GM18511 (cell line): ENCODE data around the gene C4orf36.

ENCODE experiments used
- ATAC-seq: cut with Tn5 transposase; IDR thresholded peaks from one replicate; pipeline ENCODE4 v1.9.1; 2021; ENCODE audit warnings: mild to moderate bottlenecking, moderate library complexity; ENCODE audit not compliant: unreplicated experiment

Gene C4orf36, protein sequence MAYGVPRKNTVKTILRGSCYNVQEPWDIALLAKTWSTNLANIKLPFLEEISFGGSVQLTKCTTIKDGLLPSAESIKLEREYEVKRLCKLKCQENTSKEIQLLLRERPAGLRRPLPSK

DNA sequence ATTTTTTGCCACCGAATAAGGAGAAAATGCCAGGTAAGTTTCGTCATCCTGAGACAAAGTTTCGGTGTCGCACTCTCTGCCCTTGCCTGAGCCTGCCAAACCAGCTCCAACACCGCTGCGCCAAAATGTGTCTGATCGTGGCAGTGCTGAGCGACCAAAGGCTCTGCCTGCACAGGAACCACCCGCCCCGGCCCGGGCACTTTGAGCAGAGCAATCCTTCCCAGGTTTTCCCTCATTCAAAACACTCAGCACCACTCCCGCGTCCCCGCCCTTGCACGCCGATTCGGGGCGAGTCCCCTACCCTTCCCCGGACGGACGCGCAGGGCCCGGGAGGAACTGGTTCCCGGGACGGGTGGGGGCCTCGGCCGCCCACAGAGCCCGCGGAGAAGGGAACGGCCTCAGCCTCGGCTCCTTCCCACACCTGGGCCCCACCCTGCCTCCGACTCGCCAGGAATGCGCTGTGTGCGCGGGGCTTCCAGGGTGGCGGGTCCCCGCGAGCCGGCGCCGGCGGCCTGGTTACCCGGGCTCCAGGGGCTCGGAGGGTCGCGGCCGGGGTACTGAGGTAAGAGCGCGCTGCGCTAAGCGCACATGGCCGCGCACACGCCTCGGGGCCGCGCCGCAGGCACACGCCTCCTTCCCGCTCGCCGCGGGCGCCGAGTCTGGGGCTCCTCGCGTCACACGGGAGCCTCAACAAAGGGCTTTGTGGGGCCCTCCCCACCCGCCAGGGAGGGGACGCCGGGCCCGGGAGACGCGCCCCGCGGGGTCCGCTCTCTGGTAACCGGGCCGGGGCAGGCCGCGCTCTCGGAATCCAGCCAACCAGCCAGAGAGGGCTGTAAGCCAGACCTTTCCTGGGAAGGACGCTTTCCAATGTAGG is at the start of gene C4orf36:
Gene C4orf36, minus strand, starts transcription at position 661 of the 874 bp plus-strand sequence. CDS start 902 bp downstream, outside the sequence.
- peak; percentile 60 for ATAC-seq

GRCh38 chr4:86940920-86941460 is 48.8 kb upstream of the C4orf36 start:
- no peak for ATAC-seq

DNA sequence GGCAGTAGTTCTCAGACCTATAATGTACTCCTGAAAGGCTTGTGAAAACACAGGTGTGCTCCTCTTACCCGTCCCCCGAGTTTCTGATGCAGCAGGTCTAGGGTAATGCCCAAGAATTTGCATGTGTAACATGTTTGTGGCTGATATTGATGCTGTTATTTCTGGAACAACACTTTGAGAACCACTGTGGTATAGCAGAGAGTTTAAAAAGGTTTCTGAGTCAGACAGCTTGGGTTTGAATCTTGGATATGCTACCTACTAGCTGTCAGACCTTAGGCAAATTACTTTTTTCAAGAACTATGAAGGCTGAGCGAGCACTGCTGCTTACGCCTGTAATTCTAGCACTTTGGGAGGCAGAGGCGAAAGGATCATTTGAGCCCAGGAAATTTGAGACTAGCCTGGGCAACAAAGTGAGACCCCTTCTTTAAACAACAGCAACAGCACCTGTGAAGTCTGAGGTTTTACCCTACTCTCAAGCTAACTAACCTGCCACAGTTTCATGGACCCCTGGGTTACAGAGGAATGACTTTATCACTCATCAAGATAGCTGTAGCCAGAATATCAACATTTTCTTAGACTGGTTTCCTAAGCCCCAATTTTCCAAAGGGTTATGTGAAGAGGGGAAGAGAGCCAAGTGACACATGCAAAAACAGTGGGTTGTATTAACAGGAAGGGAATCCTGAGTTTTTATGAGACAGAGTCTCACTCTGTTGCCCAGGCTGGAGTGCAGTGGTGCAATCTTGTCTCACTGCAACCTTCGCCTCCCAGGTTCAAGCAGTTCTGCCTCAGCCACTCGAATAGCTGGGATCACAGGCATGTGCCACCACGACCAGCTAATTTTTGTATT is 47.7 kb upstream of the C4orf36 start:
- peak; percentile 56 for ATAC-seq

GRCh38 chr4:86938771-86939520 is 46.7 kb upstream of the C4orf36 start:
- ATAC-seq, result no peak

GRCh38 chr4:86935853-86936733 is 43.9 kb upstream of the C4orf36 start:
- ATAC-seq, result peak; percentile 40

- ATAC-seq, result no peak
Measured at GRCh38 chr4:86935566-86935852, 43.3 kb upstream of the C4orf36 start.

DNA sequence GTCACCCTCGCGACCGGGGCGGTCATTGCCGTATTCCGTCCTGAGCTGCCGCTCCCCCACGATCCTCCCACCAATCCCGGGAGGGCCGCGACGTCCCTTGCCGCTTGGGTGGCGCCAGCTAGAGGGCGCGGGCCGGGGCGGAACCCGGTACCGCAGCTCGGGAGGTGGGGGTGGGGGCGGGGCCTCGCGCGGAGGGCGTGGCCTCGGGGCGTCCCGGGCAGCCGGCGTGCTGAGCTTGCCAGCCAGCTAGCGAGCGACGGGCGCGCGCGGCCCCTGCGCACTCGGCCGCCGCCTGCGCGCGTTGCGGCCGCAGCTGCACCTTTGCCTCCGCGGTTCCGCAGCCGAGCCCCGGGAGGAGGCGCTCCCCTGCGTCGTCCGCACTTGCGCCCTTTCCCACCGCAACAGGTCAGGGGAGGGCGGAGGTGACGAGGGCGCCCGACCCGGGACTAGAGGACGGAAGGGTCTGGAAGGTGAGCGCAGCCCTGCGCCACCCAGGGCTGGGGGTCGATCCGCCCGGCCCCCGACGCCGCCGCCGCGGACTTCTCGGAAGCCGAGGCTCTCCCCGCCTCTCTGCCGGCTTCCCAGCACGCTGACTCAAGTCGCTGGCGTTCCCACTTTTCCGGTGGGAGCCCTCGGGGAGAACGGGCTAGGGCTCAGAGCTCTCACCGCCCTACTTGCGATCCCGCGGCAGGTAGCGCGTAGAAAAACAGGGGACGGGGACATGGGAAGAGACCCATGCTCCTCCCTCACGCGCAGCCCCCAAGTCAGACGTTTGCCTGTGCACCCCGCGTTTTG is 42.7 kb upstream of the C4orf36 start, which contains the start of gene AFF1:
Gene AFF1, plus strand, starts transcription at position 241 of the 795 bp plus-strand sequence. CDS start 13,523 bp downstream, outside the sequence.
- peak; percentile 51 for ATAC-seq

GRCh38 chr4:86934147-86934770 is 42.0 kb upstream of the C4orf36 start:
- ATAC-seq, result no peak

DNA sequence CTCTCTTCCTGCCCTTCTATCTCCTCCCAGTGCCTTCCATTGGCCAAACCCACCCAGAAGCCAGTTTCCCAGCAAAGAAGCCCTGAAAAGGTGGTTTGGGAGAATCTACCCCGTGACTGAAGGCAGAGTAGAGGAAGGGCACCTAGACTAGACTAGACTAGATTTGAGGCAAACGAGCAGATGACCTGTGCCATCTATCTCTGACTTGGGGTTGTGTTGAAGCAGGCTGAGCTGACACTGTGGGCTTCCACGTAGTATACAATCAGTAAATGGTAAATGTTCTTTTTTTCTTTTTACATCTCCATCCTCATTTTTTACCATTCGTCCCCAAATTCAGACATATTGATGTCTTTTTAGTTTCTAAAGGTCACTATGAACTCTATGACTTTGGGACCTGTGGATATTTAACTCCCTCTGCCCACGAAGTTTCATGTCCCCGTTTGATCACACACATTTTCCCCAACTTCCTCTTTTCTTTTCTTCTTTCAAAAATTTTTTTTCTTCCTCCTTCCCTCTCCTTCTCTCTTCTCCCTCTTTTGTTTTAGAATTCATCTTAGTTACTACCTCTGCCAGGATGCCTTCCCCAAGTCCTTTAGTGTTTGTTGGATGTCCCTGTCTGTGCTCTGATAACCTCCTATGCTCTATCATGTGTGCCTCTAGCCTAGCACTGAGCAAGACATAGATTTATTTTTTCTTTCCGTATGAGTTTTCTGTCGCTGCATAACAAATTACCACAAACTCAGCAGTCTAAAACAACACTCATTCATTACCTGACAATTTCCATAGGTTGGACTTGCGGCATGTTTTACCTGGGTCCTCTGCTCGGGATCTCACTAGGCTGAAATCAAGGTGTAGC is 36.4 kb upstream of the C4orf36 start:
- peak; percentile 52 for ATAC-seq

- peak; percentile 43 for ATAC-seq
Measured at GRCh38 chr4:86927843-86928395, 35.7 kb upstream of the C4orf36 start.

- ATAC-seq, result no peak
Measured at GRCh38 chr4:86926435-86927086, 34.3 kb upstream of the C4orf36 start.

- no peak for ATAC-seq
Measured at GRCh38 chr4:86924811-86925210, 32.6 kb upstream of the C4orf36 start.

- ATAC-seq, result no peak
Measured at GRCh38 chr4:86921608-86922252, 29.5 kb upstream of the C4orf36 start.

GRCh38 chr4:86919561-86920223 is 27.5 kb upstream of the C4orf36 start:
- ATAC-seq, result no peak

GRCh38 chr4:86918539-86919072 is 26.4 kb upstream of the C4orf36 start:
- ATAC-seq, result no peak
